Stimulated activated naive CD8-positive, alpha-beta T cell treated with anti-CD3 and anti-CD28 coated beads, Interleukin-15, amount 100 ng/mL, for 72 hours (primary cell): ENCODE measurements around the gene VAPA.

ENCODE experiments used
- ATAC-seq: fragments of 150-1000 bp; cut with Tn5 transposase; 2 replicates; pipeline ENCODE4 v1.10.0; 2021; ENCODE audit warnings: mild to moderate bottlenecking, moderate library complexity
- DNase-seq, 2 donors: peaks; one replicate each; pipeline ENCODE4 v3.0.0; 2021 to 2022
- H3K27ac Mint-ChIP-seq, 2 donors: one replicate each; pipeline ENCODE4 v1.8.0; 2022; ENCODE audit warnings: mild to moderate bottlenecking in 2 of 2, mixed read lengths in 2 of 2, moderate library complexity in 2 of 2
- H3K27me3 Mint-ChIP-seq: one replicate; pipeline ENCODE4 v1.8.0; 2022; ENCODE audit warnings: mixed read lengths
- H3K4me1 Mint-ChIP-seq: one replicate; pipeline ENCODE4 v1.8.0; 2022; ENCODE audit warnings: mild to moderate bottlenecking, mixed read lengths
- H3K4me3 Mint-ChIP-seq, 2 donors: one replicate each; pipeline ENCODE4 v1.8.0; 2022; ENCODE audit warnings: mild to moderate bottlenecking in 2 of 2, mixed read lengths in 2 of 2, moderate library complexity in 1 of 2
- H3K9me3 Mint-ChIP-seq, 2 donors: one replicate each; pipeline ENCODE4 v1.8.0; 2022; ENCODE audit warnings: mixed read lengths in 2 of 2

Gene VAPA

DNA sequence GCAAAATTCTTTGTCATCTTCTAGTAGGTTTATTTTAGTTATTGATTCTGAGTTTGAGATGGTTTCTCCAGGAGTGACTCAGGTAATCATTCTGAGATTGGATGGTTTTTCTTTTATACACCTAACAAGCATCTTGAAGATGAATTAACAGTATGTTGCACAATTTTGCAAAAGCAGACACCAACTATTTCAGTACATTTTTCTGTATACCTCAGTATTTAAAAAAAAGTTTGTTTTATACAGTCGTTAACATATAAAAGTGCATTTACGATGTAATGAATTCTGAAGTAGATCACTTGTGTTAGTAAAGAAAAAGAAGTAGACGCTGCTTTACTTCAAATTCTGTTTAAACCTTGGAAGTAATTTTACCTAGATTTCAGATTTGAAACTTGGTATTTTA lies 3.0 kb downstream of the VAPA start:
- ATAC-seq = no peak
- H3K27me3 Mint-ChIP-seq = no peaks in the 10 kb centered on the region
- H3K27ac Mint-ChIP-seq = no peak overlapping the region
- peaks cover 23% of the 10 kb centered on the region for H3K4me1 Mint-ChIP-seq
- H3K9me3 Mint-ChIP-seq = peaks cover 0 to 5% of the 10 kb centered on the region in 2 donors
- peak overlapping the region; percentile 84 to 86 for H3K4me3 Mint-ChIP-seq
- DNase-seq = no peak

DNA sequence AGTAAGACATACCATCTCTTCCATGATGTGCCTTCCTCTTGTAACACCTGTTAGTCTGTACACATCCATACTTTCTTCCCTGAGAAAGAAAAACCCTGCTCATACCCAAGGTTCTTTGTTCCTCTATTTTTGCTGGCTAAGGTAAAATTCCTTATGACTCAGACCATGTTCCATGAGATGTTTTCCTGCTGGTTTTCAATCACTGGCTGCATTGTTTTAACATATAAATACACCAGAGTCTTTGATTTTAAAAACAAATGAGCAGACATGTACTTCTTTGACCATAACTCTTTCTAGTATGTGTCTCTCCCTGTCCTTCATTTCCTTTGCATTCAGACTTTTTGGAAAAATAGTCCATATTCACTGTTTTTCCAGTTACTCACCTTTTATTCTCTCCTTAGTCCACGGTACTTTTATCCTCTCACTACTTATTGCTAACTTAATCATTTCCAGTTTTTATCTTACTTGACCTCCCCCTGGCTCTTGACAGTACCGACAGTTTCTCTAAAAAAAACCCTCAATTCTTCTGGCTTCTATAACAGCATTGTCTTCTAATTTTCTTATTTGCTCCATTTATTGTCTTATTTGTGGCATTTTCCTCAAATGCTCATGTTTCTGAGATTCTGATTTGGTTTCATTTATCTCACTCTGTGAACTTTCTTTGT lies 4.3 kb downstream of the VAPA start:
- H3K27ac Mint-ChIP-seq = no peak overlapping the region
- no peak for ATAC-seq
- H3K4me1 Mint-ChIP-seq = peaks cover 27% of the 10 kb centered on the region
- H3K4me3 Mint-ChIP-seq = no peak overlapping the region
- no peaks in the 10 kb centered on the region for H3K27me3 Mint-ChIP-seq
- no peak for DNase-seq
- no peaks in the 10 kb centered on the region for H3K9me3 Mint-ChIP-seq

DNA sequence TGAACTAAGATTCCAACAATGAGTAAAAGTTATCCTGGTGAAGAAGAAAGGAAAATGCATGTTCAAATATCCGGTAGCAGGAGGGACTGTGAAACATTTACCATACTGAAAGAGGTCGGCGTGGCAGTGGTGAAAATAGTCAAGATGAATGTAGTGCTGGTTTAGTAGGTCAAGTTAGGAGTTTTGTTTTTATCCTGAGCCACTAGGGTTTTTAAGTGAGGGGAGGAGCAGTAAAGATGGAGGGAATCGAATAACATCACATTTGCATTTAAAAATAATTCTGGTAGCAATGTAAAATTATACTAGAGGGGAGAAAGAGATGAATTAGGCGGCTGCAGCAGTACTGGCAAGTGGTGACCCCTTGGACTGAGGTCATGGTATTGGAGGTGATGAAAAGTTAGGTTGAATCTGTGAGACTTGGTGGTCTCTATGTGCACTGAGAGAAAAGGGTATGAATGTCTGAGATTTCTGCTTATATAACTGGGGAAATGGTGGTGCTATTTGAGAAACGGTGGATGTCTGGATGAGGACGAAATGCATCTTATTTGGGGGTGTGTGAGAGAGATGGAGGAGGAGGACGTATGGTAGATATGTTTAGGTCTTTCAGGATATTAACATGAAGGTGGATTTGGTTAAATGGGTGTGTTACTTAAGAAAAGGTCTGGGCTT lies 5.9 kb downstream of the VAPA start:
- Mint-ChIP-seq H3K4me1 (peaks cover 34% of the 10 kb centered on the region), H3K4me3 (no peak overlapping the region)
- ATAC-seq = no peak

DNA sequence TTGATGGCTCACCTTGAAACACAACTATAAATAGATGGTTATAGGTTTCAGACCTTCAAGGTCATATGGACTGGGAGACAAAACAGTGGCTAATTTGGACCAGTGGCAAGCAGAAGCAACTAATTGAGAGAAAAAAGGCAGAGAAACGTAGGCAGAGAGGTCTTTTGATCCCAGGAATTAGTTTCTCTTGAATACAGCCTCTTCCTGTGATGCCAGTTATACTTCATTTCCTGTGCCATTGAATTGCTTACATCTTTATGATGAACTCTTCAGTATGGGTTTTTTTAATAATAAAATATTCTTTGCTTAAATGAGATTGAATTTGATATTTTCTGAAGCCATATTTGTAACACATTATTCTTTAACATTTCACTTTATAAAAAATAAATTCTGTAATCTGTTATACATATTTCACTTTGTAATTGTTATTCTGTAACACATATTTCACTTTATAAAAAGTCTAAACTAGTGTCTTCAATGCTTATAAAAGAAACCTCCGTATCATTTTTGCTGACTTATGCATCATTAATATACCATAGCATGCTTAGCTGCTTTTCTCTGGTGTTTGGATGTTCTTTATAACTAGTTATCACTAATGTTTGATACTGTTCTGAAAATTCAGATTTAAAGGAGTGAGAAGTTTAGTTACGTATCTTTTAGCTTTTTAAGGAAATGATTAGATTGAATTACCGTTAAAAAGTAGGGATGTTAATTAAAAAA lies 8.9 kb downstream of the VAPA start:
- Mint-ChIP-seq H3K27me3 (no peaks in the 10 kb centered on the region), H3K9me3 (no peaks in the 10 kb centered on the region), H3K4me1 (peaks cover 37% of the 10 kb centered on the region), H3K27ac (peak overlapping the region in 1 of 2 donors; percentile 48), H3K4me3 (no peak overlapping the region)
- no peak for ATAC-seq
- no peak for DNase-seq

More for the DNA sequence above, 5.9 kb downstream of the VAPA start:
- no peaks in the 10 kb centered on the region for H3K9me3 Mint-ChIP-seq
- no peak overlapping the region for H3K27ac Mint-ChIP-seq
- H3K27me3 Mint-ChIP-seq = no peaks in the 10 kb centered on the region
- DNase-seq = no peak

DNA sequence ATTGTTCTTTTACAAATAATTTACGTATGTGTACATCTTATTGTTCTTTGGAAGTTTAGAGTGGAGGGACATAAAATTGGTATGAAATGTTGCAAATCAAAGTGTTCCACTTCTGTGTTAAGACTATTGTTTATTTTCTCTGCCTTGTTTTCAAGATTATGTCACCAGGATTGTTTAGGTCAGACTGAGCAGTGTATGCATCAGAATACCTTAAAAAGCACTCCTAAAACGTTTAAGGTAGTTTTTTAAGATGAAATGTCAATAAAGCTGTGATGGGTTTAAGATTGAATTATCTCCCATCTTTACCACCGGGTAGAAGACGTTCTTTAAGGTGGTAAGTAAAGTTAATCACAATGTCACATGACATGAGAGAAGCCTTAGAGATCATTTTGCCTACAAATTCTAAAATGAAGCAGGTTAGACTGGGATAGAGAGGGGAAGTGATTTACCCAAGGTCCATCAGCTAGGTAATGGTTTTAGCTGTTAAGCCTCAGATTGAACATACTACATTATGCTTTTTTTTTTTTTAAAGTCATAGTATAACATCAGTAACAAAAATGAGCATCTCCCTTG lies 10.6 kb downstream of the VAPA start:
- Mint-ChIP-seq H3K4me3 (peak overlapping the region in 1 of 2 donors; percentile 47), H3K27ac (no peak overlapping the region), H3K27me3 (no peaks in the 10 kb centered on the region), H3K9me3 (no peaks in the 10 kb centered on the region), H3K4me1 (peaks cover 53% of the 10 kb centered on the region)
- no peak for DNase-seq
- no peak for ATAC-seq

DNA sequence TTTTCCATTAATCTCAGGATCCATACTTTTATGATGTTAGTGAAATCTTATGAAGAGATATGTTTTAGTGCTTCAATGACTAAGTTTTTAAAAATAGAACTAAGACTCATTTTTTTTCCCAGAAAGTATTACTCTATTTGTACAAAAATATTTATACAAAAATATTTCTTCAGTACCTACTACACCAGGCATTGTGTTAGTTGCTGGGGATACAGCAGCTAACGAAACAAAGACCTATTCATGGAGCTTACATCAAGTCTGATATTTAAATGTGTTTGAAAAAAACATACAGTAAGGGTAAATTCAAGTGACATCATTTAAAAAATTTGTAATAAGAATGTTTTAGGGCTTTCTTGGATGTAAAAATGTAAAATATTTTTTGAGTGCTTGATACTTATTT lies 11.6 kb downstream of the VAPA start:
- Mint-ChIP-seq H3K4me1 (peaks cover 54% of the 10 kb centered on the region), H3K9me3 (no peaks in the 10 kb centered on the region), H3K27me3 (no peaks in the 10 kb centered on the region), H3K27ac (no peak overlapping the region), H3K4me3 (no peak overlapping the region)
- ATAC-seq (no peak), DNase-seq (no peak)

DNA sequence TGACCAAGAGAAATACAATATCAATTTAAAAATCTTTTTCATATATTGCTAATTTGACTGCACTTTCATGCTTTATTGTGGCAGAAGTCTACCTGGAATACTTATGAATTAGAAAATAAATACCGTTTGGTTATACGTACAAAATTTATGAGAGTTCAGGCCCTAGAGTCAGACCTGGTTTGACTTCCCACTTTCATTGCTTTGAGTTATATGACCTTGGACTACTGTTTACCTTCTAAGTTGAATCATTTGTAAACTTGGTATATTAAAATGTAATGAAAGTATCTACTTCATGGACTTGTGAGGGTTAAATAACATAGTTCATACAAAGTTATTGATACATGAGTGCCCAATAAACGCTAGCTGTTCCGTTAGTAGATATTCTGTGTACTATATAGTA lies 12.0 kb downstream of the VAPA start:
- Mint-ChIP-seq H3K27ac (no peak overlapping the region), H3K4me3 (no peak overlapping the region), H3K4me1 (peaks cover 54% of the 10 kb centered on the region), H3K27me3 (no peaks in the 10 kb centered on the region), H3K9me3 (no peaks in the 10 kb centered on the region)
- DNase-seq (no peak), ATAC-seq (no peak)

DNA sequence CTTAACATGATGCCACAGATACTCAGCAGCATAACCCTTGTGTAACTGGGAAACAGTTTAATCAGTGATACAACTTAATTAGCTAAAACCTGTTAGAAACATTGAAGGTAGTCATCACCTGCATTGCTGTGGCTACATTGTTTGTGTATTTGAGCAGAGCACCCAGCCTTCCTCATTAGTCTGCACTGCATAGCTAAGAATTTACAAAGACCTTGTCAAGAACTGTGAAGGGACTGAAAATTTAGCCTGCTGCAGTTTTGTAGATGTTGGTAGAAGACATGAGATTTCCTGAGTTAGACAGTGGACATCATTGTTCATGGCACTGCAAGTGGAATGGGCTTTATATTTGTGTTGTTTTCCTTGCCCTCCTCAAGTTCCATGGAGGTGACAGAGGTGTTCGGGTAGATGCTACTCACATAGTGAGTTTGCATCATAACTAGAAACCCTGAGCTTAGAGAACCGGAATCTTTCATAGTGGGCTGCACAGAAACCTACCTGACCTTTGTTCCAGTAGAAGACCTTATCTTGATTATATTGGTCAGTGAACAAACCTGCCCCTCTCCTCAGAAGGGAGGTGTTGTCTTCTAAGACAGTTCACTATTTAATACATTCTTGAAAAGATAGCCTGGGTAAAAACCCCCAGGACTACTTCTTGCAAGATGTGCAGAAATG lies 12.5 kb downstream of the VAPA start:
- DNase-seq = no peak
- Mint-ChIP-seq H3K4me3 (no peak overlapping the region), H3K4me1 (peaks cover 54% of the 10 kb centered on the region), H3K9me3 (no peaks in the 10 kb centered on the region), H3K27ac (no peak overlapping the region), H3K27me3 (no peaks in the 10 kb centered on the region)
- ATAC-seq = no peak

DNA sequence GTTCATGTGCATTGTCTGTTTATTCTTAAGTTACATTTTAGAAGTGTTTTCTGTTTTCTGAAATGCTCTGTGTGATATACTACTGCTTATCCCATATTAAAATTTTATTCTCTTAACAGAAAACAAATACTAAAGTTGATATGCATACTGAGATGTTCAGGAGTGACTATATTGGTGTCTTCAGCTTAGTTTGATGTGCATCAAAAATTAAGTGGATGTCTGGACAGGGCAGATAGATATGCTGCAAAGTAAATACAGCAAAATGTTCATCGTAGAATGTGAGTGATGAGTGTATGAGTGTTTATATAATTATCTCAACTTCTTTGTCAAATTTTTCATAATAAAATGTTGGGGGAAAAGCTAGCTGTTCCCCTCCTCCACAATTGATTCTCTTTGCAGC lies 13.2 kb downstream of the VAPA start:
- Mint-ChIP-seq H3K27ac (no peak overlapping the region), H3K9me3 (no peaks in the 10 kb centered on the region), H3K27me3 (no peaks in the 10 kb centered on the region), H3K4me3 (peak overlapping the region in 1 of 2 donors; percentile 11), H3K4me1 (peaks cover 52% of the 10 kb centered on the region)
- ATAC-seq = no peak
- no peak for DNase-seq

DNA sequence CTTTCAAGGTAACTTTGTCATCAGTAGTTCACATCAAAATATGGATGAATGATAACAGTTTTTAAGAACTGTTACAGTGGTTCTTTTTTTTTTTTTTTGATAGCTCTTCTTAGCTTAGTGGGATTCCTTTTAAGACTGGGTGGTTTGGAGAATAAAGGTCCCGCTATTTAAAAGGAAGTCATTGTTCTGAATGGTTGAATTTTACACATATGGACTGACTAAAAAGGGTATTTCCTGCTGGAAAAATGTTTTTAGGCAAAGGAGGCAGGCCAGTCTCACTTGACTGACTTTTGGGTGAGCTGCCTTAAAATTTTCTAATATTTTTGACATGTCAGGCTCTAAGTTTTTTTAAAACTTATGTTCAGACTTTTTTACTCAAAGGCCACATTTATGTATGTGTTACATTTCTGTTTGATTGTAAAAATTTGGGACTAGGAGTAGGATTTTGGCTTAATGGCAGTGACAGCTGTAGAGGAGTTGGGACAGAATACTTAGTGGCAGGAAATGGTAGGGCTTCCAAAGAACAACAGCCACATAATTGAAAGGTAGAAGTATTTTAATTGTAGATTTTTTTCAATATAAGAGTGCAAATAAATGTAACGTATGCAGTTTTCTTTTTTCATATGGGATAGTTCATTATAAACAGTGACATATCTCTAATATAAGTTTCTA lies 13.7 kb downstream of the VAPA start:
- H3K9me3 Mint-ChIP-seq = no peaks in the 10 kb centered on the region
- no peak for DNase-seq
- no peak for ATAC-seq
- H3K27ac Mint-ChIP-seq = no peak overlapping the region
- H3K4me3 Mint-ChIP-seq = peak overlapping the region in 1 of 2 donors; percentile 21
- no peaks in the 10 kb centered on the region for H3K27me3 Mint-ChIP-seq
- H3K4me1 Mint-ChIP-seq = peaks cover 49% of the 10 kb centered on the region

DNA sequence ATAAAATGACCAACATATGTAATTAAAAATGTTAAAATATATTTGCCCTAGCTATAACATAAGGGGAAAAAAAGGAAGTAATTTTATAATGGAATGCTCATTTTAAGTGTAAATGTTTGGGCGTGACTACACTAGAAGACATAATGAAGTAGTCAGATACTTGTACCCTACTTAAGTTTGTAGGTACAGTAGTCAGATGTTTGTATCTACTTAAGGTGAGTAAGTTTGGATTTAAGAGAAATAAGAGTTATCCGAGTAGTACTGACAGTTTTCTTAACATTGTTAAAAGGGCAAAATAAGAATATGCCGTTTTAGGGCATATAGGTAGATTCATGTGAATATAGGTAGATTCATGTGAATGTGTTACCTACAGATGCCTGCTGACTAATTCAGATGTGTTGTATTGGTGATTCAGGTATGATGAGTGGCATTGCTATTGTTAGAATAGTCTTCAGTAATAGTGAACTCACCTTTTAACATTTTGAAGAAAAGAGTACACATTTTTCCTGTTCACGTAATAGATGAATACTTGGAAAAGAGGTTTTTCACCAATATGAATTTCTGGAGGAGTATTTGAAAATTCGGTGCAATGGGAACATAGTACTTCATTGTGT lies 14.9 kb downstream of the VAPA start:
- H3K4me3 Mint-ChIP-seq = no peak overlapping the region
- no peaks in the 10 kb centered on the region for H3K9me3 Mint-ChIP-seq
- no peaks in the 10 kb centered on the region for H3K27me3 Mint-ChIP-seq
- no peak overlapping the region for H3K27ac Mint-ChIP-seq
- DNase-seq = no peak
- no peak for ATAC-seq
- peaks cover 56% of the 10 kb centered on the region for H3K4me1 Mint-ChIP-seq

DNA sequence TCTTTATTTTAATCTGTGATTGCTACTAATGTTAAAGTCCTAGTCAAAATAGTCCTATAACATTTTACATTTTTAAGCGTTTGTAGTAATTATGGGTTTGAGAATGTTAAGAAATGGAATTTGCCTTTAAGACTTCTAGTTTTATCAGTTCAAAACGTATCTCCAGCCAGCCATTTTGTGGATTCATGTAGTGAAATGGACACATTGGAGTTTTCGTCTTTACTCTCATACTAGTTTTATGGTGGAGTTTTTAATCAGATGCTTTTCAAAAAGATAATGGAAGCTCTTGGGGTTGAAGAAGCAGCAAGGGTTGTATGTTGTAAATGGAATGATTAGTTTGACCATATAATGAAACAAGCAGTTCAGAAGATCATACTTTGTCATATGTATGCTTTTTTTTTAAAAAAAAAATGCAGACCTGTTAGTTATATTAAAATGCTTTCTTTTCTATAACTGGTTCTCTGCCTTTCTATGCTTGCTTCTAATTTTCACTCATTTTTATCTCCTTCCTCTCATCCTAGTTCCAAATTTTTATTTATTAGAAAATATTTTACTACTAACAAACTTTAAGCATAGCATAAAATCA lies 16.6 kb downstream of the VAPA start:
- Mint-ChIP-seq H3K27me3 (no peaks in the 10 kb centered on the region), H3K4me3 (no peak overlapping the region), H3K9me3 (no peaks in the 10 kb centered on the region), H3K4me1 (peaks cover 45% of the 10 kb centered on the region), H3K27ac (no peak overlapping the region)
- no peak for DNase-seq
- ATAC-seq = no peak

DNA sequence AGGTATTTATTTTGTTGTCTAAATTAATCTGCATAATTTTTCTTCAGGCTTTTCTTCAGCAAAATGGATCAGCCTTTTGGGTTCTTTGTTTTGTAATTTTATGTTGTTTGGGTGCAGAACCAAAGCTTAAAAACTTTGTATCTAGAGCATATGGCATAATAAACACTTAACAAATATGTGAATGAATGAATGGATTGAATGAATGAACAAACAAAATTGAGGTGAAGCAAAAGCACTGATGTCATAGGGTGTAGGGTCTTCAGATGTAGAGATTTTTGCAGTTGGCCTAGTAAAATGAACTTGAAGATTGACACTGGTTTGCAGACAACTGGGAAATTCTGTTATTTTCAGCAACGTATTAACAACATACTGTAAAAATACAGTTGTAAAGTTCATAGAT lies 17.3 kb downstream of the VAPA start:
- DNase-seq (no peak), ATAC-seq (no peak)
- Mint-ChIP-seq H3K27ac (no peak overlapping the region), H3K4me1 (peaks cover 44% of the 10 kb centered on the region), H3K9me3 (no peaks in the 10 kb centered on the region), H3K27me3 (no peaks in the 10 kb centered on the region), H3K4me3 (no peak overlapping the region)

DNA sequence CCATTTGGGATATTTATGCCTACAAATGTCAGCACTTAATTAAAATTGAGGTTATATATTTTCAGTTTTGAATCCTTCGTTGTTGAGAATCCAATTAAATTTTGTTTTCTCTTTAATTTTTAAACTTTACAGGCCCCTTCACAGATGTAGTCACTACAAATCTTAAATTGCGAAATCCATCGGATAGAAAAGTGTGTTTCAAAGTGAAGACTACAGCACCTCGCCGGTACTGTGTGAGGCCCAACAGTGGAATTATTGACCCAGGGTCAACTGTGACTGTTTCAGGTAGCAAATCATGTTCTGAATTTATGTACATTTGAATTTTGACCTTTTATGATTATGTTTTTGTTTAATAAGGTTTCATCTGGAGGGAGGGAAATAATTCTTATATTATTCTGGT lies 17.9 kb downstream of the VAPA start:
- H3K4me1 Mint-ChIP-seq = peaks cover 38% of the 10 kb centered on the region
- no peak overlapping the region for H3K4me3 Mint-ChIP-seq
- no peak for DNase-seq
- ATAC-seq = no peak
- no peaks in the 10 kb centered on the region for H3K27me3 Mint-ChIP-seq
- no peaks in the 10 kb centered on the region for H3K9me3 Mint-ChIP-seq
- no peak overlapping the region for H3K27ac Mint-ChIP-seq
